ENCODE data around the gene ANXA6.

ANXA6 gene

DNA sequence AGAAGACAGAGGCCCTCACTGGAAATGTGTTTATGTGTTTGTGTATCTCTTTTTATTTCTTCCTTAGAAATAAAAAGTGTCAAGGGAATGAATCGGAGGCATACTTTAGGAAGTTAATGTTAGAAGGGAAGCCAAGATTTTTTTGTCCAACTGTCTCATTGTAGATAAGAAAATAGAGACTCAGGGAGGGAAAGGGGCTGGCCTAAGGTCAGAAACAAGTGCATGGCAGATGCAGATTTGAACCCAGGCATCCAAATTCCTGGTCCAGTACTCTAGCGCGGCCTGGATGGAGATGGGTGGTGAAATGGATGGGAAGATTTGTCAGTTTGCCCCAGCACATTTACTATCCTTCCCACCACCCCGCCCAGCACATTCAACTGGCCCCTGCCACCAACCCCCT lies 56.9 kb downstream of the ANXA6 start:
- no peak for DNase-seq (ENCODE audit: low read depth)

DNA sequence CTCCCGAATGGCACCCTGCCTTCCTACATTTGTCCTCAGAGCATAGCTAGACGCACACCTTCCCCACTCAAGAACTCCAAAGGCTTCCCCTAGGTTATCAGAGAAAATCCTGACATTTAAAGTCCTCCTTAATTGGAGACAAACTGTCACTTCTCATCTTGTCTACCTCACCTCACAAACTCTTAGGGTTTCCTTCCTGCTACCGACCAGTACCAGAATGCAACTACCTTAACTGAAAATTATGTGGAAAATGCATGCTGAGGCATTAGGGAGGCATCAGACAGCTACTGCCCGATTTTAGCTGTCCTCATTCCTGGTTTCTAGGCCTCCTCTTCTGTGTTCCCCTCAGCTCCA lies 58.8 kb downstream of the ANXA6 start:
- DNase-seq (ENCODE audit: low read depth), result no peak

DNA sequence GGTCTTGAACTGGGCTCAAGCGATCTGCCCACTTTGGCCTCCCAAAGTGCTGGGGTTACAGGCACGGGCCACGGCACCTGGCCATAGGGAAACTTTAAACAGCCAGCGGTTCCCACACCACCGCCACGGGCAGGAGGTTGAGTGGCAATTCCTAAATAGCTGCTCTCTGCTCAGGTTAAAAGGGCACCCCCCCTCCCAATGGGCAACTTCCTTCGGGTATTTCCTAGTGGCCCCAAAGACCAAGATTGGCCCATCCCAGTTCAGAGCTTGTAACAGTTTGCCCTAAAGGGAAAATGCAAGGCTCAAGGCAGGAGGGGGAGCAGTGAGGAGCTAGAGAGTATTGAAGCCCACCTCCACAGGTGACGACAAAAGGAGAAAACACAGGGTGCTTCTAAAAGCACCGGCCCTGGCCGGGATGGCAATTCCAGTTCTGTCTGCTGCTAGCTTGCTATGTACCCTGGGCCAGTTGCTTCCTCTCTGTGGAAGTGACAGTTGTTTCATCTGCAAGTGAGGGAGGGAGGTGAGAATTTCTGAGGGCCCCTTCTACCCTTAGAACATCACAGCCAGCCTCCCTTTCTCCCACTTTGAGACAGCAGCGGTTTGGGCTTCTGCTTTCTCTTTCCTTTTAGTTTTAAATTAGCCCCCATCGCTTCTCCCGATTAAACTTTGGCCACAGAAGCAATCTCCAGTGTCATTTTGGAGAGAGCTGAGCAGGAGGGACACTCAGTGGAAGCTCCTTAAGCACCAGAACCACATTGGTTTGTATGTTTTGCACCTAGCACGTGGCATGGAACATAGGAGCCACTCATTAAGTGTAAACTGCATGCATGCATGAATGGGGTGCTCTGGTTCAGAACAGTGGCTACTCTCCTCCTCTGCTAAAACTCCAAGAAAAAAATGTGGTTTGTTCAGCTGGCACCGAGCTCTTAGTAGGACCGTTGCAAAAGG lies 59.5 kb downstream of the ANXA6 start:
- DNase-seq (ENCODE audit: low read depth), result no peak

DNA sequence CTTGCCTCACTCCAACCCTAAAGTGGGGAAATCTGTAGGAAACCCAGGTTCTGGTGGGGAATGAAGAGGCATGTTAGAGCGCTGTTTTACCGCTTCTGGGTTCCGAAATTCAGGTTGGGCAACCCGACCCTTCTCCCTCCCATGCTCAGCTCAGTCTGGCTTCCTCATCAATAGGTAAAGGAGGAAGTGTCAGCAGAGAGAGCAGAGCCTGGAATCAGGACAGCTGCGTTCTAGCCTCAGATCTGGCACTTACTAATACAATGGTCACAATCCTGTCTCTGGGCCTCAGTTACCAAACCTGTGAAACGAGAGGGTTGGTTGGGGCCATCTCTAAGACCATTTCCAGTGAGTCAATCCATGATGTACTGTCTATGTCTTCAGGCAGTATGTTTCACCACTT lies 60.5 kb downstream of the ANXA6 start:
- no peak for DNase-seq (ENCODE audit: low read depth)

DNA sequence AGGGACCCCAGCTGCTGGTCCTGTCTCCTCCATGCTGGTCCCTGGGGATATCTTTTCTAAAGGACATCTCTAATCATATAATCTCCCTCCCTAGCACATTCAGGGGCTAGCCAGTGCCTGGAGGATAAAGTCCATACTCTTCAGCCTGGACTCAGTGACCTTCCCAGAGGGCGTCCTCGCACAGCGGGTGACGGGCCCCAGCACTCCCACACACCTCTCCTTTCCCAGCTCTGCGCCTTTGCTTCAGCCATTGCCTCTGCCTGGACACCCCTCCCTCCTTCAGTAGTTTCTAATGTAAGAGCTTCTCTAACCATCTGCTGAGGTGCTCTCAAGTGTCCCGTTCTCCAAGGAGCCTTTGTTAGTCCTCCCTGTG lies 61.6 kb downstream of the ANXA6 start:
- DNase-seq (ENCODE audit: low read depth), result no peak

DNA sequence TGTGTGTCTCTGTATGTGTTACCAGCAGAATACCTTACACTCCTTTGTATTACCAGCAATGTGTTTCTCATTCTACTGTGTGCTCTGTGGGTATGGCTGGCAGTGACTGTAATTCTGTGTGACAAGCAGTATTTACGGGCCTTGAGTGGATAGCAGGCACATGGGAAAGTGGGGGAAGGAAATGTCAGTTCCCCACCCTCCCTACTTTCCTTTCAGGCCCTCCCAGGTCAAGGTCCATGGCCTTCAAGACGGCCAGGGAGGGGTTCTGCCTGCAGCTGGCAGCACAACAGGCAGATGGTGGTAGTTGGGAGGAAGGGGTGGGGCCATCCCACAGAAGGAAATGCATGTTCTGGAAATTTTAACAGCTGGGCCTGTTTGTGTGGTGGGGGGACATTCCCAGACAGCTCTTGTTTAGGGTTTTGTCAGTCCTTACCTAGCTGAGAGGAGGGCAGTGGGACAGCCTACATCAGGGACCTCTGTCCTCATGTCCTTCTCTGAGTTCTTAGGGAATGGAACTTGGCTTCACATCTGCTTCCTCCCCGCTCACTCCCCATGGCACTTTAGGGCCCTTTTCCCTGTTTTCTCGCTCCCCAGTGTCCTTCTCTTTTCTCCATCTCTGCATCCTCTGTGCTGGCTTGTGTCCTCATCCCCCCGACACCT lies 62.1 kb downstream of the ANXA6 start:
- DNase-seq (ENCODE audit: low read depth), result no peak

DNA sequence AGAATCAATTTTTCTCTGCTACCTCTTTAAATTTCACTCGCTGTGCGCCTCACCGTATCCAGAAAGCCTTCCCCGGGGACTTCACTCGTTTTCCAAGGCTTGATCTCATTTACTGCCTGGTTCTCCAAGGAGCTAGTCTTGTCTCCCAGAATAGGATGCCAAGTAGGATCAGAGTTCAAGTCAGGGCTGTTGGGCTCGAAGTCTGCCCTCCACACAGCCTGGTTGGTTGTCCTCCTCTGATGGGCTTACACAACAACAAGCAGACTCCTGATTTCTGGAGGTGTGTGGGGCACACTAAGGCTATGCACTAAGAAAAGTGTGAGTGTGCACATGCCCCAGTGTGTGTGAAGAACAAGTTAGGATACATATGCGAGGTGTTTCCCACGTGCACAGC lies 62.7 kb downstream of the ANXA6 start:
- no peak for DNase-seq (ENCODE audit: low read depth)

DNA sequence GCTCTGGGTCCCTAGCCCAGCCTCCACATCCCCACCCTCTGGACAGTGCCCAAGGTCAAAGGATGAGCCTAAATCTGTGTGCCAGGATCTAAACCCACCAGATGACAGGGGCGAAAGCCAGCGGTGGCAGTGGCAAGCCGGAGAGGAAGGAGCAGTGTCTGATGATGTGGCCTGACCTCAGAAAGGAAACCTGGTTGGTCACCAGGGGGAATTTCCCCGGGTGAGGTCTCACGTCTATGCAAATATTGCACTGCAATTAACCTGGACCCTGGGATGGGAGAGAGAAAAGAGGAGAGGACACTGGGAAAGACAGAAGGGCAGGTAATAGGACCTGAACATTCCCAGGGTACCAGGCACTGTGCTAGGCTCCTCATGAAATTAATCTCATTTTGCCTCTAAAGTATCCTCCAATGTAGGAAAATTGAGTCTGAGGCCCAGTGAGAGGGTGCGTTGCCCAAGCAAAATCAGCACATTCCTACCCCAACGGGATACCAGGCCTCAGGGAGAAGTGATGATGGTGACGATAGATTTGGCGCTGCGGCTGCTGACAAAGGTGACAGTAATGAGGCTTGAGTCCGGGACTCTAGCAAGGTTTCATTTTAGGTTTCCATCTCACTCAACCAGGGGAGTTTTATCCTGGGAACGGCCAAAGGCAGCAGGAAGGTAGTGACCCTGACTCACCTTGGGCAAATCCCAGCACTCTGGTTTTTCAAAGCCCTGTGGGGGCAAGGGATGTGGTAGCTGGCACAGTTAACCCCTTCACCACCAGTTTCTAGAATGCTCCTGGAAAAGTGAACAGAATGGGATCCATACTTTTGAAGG lies 63.3 kb downstream of the ANXA6 start:
- DNase-seq (ENCODE audit: low read depth), result no peak

DNA sequence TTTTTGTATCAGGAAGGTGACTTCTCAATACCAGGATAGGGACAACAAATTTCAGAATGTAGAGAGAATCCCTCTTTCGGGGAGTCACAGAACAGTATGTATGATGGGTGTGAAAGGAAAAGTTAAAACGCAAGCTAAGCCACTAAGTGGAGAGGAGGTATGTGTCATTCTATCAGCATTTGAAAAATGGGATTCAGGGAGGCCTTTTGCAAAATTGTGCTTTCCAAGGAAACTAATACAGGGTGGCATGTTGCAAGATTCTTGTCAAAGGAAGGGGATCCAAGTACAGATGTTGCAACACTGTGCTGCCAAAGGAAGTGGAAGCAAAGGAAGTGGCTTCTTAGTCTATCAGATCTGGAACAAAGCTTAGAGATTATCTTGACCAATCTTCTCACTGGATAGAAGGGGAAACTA lies 64.1 kb downstream of the ANXA6 start:
- DNase-seq (ENCODE audit: low read depth), result peak; percentile 86

DNA sequence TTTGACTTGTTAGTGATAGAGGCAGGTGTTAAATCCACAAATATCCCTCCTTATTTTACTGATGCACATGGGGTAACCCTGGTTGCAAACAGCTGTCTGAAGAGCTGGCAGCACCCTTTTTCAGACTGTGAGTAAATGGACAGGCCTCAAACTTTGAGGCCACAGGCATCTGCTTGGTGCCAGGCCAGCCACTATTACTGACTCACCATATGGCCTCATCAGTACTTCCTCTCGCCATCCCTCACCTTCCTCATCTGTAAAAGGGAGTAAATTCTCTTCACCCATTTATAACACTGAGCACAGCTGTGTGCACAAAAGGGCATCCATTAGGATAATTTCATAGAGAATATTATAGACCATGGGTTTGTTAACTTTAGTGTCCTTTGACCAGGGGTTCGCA lies 64.8 kb downstream of the ANXA6 start:
- no peak for DNase-seq (ENCODE audit: low read depth)

DNA sequence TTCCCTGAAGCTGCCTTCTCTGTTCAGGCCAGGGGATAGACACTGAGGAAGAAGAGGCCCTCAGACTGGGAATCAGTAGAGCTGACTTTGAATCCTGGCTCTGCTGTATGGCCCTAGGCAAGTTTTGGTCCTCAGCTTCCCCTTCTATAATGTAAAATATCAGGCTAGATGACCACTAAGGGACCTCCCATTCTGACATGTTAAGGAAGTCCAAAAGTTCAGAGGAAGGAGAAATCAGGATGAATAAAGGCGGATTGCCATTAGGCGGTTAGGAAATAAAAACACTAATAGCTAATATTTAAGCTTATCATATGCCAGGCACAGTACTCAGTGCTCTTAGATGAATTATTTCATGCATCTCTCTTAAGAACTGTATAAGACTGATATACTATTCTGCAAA lies 67.9 kb downstream of the ANXA6 start:
- DNase-seq (ENCODE audit: low read depth), result no peak

DNA sequence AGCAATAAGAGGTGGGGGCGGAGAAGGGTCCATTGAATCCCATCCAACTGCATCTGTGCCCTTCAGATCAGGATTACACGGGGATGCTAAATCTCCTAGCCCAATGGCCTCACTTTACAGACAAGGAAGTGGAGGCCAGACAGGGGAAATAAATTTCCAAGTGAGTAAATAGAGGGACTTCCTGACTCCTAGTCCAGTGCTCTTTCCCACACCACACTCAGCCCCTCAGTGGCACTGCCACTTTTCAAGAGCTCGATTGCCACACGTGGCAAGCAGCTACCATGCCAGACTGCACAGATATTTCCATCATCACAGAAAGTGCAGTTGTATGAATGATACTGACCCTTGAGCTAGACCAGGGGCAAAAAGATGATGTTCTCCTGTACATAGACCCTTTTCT lies 68.6 kb downstream of the ANXA6 start:
- DNase-seq (ENCODE audit: low read depth), result no peak

DNA sequence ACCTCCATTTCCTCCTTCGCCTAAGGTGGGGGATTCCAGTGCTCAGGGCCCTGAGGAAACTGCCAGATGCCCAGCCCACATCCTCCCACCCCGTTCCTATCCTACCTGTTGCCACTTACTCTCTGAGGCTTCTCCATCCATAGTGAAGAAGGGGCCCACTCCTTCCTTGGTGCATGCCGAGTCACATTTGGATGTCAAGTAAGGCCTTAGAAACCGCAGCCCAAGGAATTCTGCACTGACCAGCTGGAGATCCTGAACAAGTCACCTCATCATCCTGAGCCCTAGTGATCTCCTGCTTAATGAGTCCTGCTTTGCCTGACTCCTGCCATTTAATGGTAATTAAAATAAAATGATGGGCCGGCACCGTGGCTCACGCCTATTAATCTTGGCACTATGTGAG lies 70.1 kb downstream of the ANXA6 start:
- DNase-seq (ENCODE audit: low read depth), result no peak

DNA sequence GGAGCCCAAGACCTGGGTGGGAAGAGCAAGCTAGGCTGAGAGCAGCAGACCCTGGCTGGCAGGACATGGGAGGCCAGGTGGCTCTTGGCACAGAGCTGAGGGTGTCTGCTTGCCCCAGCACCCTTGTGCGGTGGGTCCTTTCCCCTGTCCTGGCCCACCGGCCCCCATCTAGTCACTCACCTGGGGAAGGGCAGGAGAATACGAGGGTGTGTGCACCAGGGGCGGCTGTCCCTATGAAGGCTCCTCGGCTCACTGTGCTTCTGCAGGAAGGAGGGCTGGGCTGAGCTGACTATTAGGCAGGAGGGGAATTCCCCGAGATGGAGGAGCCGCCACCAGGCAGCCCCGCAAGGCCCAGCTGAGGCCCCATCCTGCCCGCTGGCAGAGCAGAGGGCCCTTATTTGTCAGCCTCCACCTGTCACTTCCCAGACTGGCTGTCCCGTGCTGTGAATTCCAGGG lies 70.6 kb downstream of the ANXA6 start:
- no peak for DNase-seq (ENCODE audit: low read depth)

DNA sequence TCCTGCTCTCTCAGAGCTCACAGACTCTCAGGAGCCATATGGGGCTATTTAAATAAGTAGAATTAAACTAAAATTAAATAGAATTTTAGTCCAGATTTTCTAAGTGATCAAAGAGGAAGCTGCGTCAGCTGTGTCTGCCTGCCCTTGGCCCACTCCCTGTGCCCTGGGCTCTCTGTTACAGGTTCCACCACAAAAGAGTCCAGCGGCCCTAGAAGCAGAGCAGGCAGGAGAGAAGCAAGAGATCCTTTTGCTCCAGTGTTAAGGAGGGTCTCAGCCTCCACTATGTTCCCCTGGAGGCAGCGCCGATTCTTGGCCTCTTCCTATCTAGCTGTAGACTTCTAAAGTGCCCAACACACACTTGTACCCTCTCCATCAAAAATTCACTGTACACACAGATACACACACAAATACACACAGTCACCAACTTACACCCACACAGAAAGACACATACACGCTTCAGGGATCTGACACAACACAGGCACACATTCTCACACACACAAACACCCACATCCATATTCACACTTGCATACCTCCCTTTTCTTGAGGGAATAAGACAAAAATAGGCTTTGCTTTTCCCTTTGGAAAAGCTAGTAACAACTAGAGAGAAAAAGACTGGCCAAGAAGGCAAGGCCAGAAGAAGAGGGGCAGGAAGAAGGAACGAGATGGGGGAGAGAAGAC lies 71.2 kb downstream of the ANXA6 start:
- DNase-seq (ENCODE audit: low read depth), result no peak

DNA sequence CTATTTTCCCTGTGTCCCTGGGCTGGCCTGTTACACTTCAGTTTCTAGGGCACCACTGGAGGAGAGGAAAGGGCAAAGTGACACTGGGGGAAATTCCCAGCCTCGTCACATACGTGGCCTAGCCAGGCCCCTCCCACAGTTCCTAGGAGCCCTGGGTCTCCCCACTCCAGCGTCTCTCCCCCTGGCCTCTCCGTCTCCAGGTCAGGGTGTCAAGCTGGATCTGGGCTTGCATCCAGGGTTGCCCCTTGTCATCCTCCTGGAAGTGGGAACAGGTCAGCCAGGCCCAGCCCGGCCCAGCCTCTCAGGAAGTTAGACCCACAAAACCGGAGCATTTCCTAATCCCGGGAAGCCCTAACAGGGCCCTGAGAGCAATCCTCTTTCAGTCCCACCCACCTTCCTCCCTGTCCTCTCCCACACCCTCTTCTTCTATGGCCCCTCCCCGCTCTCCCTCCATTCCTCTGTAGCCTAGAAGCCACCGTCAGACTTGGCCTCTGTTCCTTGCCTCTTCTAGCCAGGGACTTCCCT lies 72.0 kb downstream of the ANXA6 start:
- DNase-seq (ENCODE audit: low read depth), result no peak

DNA sequence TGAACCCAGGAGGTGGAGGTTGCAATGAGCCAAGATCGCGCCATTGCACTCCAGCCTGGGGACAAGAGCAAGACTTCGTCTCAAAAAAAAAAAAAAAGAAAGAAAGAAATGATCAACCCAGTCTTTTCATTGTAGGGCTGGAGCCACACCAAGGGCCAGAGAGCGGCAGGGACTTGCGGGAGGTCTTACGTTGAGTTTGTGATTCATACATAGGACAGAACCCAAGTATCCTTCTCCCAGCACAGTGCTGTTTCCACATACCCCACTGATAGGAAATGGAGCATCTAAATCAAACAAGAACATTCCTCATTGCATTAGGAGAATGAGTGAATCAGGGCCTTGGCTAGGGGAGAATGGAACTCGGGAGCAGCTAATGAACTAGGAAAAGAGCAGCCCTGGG lies 73.2 kb downstream of the ANXA6 start:
- DNase-seq (ENCODE audit: low read depth), result no peak

DNA sequence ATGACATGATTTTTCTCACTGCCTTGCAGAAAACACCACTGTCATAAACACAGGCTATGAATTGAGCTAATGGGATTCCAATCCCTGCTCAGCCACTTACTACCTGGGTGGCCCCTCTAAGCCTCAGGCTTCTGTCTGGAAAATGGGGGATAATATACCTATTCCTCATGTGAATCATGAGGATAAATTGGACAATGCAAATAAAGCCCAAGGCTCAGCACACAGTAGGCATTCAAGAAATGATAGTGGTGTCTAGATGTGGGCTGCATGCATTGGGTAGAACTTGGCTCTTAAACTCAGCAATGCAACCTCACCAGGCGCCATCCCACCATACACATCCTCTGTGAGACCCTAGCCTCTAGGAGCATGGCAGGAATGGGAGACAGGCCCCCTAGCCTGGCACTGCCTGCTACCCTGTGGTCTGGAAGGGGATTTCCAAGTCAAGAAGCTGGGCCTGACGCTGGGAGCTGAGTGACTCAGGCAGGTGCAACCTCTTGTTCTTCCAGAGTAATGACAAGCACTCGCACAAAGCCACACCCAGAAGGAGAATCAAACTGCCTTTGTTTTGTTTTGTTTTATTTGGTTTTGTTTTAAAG lies 74.4 kb downstream of the ANXA6 start:
- no peak for DNase-seq (ENCODE audit: low read depth)

DNA sequence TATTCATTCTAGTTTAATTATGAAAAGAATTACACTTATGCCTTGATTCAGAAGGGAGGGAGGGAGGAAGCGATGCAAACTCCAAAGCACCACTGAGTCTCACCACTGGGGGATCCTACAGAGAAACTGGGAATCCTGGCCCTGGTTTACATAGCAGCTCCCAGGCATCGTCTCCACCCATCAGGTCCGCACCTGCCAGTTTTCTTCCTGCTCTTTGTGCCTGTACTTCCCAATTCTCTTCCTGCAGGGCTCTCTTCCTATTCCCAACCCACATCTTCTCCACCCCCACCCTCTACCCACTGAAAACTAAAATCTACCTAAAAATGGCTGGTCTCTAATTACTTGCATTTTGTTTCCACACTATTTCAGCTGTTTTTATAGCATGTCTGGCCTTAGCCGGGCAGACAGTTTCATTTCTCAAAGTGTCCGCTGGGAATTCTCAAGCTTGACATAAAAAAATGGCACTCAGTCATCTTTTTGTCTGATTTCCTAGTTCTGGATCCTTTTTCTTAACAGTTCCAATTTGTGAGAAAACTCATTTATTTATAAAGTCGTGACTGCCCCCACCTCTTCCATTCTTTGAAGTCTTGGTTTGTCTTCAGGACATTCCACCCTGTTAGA lies 75.2 kb downstream of the ANXA6 start:
- DNase-seq (ENCODE audit: low read depth), result no peak

DNA sequence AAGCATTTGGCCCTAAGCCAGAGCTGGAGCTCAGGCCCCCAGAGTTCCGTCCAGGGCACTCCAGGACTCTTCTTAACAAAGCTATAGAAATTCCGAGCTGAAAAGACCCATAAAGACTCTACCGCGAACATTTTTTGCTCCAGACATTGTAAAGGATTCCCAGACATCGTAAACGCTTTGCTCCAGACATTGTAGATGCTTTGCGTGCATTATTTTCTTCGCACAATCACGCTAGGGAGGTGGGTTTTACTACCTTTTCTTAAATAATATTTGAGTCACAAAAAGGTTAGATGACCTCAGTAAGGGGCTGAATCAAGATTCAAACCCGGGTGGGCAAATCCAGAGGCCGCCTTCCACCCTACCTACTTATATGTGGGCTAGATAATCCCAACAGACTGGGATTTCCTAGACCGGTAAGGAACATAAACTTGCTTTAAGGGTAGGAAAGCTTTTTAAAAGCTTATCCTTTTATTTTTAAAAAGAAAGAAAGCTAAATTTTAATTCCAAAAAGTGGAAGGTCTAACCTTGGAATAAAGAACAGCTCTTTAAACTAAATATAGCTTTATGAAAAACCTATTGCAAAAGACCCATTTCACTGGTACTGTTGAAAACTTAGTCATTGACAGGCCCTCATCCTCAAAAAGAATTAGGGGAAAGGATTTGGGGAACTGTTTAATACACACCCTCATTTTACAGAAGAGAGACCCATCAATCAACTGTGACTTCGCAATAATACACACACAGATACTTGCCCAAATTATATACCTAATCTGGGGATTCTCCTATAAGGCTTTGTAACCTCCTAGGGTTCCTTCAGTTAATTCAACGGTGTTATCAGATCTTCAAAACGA lies 75.9 kb downstream of the ANXA6 start:
- no peak for DNase-seq (ENCODE audit: low read depth)

Measured in GM04504 (cell line).